ENCODE data around the gene MYO10.
"Not testable (repeated sequence)": the region's sequence is repeated elsewhere in the genome, so short reads cannot be mapped to it uniquely, and the experiment has no call there.

Gene MYO10
- 13.6 to 107 (median 18.5) reads per million in 17 experiments for total RNA-seq

- peak; percentile 83 to 97 (median 92) for DNase-seq
These were observed at the start of gene MYO10 for GRCh38 chr5:16936150-16936988. MYO10 (minus strand) TSS chr5:16936288; CDS start chr5:16935808, 480 bp downstream.

- DNase-seq: not testable (repeated sequence)
These were observed 49.2 kb upstream of the MYO10 start for GRCh38 chr5:16985304-16985703.

GRCh38 chr5:16983972-16984371 lies 47.9 kb upstream of the MYO10 start:
- no peak for DNase-seq

- DNase-seq: peak in 1 of 4 experiments; percentile 13
These were observed 47.0 kb upstream of the MYO10 start for GRCh38 chr5:16983022-16983639.

GRCh38 chr5:16981700-16982099 lies 45.6 kb upstream of the MYO10 start:
- no peak for DNase-seq

- no peak for DNase-seq
These were observed 44.9 kb upstream of the MYO10 start for GRCh38 chr5:16980983-16981382.

- no peak for DNase-seq
These were observed 42.2 kb upstream of the MYO10 start for GRCh38 chr5:16978296-16978695.

GRCh38 chr5:16976625-16977008 lies 40.5 kb upstream of the MYO10 start:
- DNase-seq: no peak

- peak in 1 of 4 experiments; percentile 27 for DNase-seq
These were observed 40.0 kb upstream of the MYO10 start for GRCh38 chr5:16975950-16976624.

- DNase-seq: no peak
These were observed 38.9 kb upstream of the MYO10 start for GRCh38 chr5:16974981-16975380.

- DNase-seq: no peak
These were observed 34.7 kb upstream of the MYO10 start for GRCh38 chr5:16970826-16971225.

- DNase-seq: no peak
These were observed 34.2 kb upstream of the MYO10 start for GRCh38 chr5:16970260-16970659.

- no peak for DNase-seq
These were observed 29.5 kb upstream of the MYO10 start for GRCh38 chr5:16965581-16965980.

GRCh38 chr5:16963821-16964220 lies 27.7 kb upstream of the MYO10 start:
- no peak for DNase-seq

- no peak for DNase-seq
These were observed 25.0 kb upstream of the MYO10 start for GRCh38 chr5:16961131-16961530.

GRCh38 chr5:16957304-16958196 lies 21.5 kb upstream of the MYO10 start:
- DNase-seq: no peak

GRCh38 chr5:16953729-16954128 lies 17.6 kb upstream of the MYO10 start:
- no peak for DNase-seq

GRCh38 chr5:16952968-16953671 lies 17.0 kb upstream of the MYO10 start:
- DNase-seq: no peak

- no peak for DNase-seq
These were observed 10.6 kb upstream of the MYO10 start for GRCh38 chr5:16946725-16947124.

GRCh38 chr5:16944816-16945562 lies 8.9 kb upstream of the MYO10 start:
- DNase-seq: no peak
